Neural crest cell (in vitro differentiated cells): ENCODE results near the gene PCNX2. TPM values are rescaled to one million over a fixed set of nuclear protein-coding genes. Genes with fewer than 3 reads are reported as not detected.
A peak's percentile ranks its signal among the peaks of the same experiment; 100 is the strongest.

Experiments
- DNase-seq: peaks from one replicate; pipeline ENCODE4 v3.0.0; 2021; ENCODE audit warnings: low read depth, mixed read lengths, low spot score
- H3K27ac Mint-ChIP-seq: one replicate; pipeline ENCODE4 v1.8.0; 2021; ENCODE audit warnings: mild to moderate bottlenecking, mixed read lengths; ENCODE audit not compliant: unreplicated experiment
- H3K27me3 Mint-ChIP-seq: 2 replicates; pipeline ENCODE4 v1.8.0; 2021; ENCODE audit warnings: low read depth, mild to moderate bottlenecking, mixed read lengths
- H3K36me3 Mint-ChIP-seq: 2 replicates; pipeline ENCODE4 v1.8.0; 2021; ENCODE audit warnings: low read depth, mild to moderate bottlenecking, mixed read lengths
- H3K4me1 Mint-ChIP-seq: 2 replicates; pipeline ENCODE4 v1.8.0; 2021; ENCODE audit warnings: mixed read lengths
- H3K4me3 Mint-ChIP-seq: one replicate; pipeline ENCODE4 v1.8.0; 2021; ENCODE audit warnings: mild to moderate bottlenecking, mixed read lengths
- H3K9me3 Mint-ChIP-seq: 2 replicates; pipeline ENCODE4 v1.8.0; 2021; ENCODE audit warnings: mixed read lengths
- total RNA-seq: library from RNA; stranded (reverse); gene quantifications from 2 replicates; pipeline ENCODE4 v1.2.1, GENCODE V29; 2021
- TF ChIP-seq, protein P1 (sequence below): fragments of 200-600 bp; sonication (generic); conservative IDR thresholded peaks from 2 replicates; pipeline ENCODE4 v1.5.0; 2021; ENCODE audit warnings: antibody characterized with exemption, mild to moderate bottlenecking

PCNX2 gene
- total RNA-seq, 1 donor from 2014 or later = 13.6 TPM

DNA sequence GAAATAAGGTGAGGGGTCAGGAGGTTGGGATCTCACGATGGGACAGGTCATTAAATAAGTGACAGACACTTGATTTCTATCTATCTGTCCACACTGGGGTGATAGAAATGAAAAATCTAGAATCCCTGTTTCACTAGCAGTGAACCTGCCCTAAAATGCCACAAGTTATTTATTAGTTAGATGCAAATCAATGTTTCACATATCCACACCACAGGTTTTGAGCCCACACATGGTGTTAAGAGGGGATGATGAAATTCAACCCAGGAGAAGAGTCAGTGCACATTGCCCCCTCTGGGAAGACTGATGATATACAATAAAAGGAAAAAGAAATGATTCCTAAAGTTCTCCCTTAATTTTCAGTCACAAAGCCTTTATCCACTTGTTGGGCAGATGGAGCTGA, 355.3 kb downstream of the PCNX2 start:
- H3K4me1 Mint-ChIP-seq = peaks cover 15% of the 10 kb centered on the region
- peaks cover 2% of the 10 kb centered on the region for H3K9me3 Mint-ChIP-seq
- no peak overlapping the region for H3K27ac Mint-ChIP-seq
- DNase-seq = no peak
- H3K36me3 Mint-ChIP-seq = peaks cover 2% of the 10 kb centered on the region
- TF ChIP-seq, protein P1, sequence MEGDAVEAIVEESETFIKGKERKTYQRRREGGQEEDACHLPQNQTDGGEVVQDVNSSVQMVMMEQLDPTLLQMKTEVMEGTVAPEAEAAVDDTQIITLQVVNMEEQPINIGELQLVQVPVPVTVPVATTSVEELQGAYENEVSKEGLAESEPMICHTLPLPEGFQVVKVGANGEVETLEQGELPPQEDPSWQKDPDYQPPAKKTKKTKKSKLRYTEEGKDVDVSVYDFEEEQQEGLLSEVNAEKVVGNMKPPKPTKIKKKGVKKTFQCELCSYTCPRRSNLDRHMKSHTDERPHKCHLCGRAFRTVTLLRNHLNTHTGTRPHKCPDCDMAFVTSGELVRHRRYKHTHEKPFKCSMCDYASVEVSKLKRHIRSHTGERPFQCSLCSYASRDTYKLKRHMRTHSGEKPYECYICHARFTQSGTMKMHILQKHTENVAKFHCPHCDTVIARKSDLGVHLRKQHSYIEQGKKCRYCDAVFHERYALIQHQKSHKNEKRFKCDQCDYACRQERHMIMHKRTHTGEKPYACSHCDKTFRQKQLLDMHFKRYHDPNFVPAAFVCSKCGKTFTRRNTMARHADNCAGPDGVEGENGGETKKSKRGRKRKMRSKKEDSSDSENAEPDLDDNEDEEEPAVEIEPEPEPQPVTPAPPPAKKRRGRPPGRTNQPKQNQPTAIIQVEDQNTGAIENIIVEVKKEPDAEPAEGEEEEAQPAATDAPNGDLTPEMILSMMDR = no peak
- H3K27me3 Mint-ChIP-seq = no peaks in the 10 kb centered on the region
- no peak overlapping the region for H3K4me3 Mint-ChIP-seq

DNA sequence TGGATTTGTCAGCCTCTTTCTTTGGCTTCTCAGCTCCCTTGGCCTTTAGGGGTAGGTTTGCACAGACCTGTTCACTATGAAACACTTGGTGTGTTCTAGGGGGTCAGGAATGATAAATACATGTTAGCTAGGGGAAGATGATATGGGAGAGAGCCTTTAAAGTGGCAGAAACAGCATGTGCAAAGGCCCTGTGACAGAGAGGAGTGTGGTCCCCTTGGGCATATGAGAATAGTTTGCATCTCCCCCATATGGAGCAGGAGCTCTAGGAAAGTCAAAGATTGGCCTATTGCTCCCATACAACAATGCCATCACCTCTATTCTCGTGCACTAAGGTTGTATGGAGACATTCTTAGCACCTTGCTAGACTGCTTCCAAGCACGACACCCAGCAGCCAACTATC, 355.8 kb downstream of the PCNX2 start:
- H3K27ac Mint-ChIP-seq = no peak overlapping the region
- no peak overlapping the region for H3K4me3 Mint-ChIP-seq
- peaks cover 2% of the 10 kb centered on the region for H3K36me3 Mint-ChIP-seq
- H3K4me1 Mint-ChIP-seq = peaks cover 15% of the 10 kb centered on the region
- TF ChIP-seq, protein P1 = no peak
- H3K27me3 Mint-ChIP-seq = no peaks in the 10 kb centered on the region
- no peak for DNase-seq
- H3K9me3 Mint-ChIP-seq = peaks cover 2% of the 10 kb centered on the region

DNA sequence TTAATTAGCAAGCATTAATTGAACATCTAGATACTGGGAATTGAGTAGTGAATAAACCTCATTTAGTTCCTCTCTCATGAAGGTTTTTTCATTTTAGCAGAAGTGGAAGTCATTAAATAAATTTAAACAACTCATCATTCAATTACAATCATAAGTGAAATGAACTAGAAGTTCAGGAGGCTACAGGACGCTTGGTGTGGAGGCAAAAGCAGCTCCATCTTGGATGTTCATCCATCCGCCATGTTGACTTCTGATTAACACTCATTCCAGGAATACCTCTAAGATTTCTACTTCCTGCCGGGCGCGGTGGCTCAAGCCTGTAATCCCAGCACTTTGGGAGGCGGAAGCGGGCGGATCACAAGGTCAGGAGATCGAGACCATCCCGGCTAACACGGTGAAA, 356.6 kb downstream of the PCNX2 start:
- TF ChIP-seq, protein P1 = no peak
- H3K9me3 Mint-ChIP-seq = peaks cover 2% of the 10 kb centered on the region
- no peak overlapping the region for H3K27ac Mint-ChIP-seq
- DNase-seq = no peak
- no peaks in the 10 kb centered on the region for H3K27me3 Mint-ChIP-seq
- H3K36me3 Mint-ChIP-seq = peaks cover 2% of the 10 kb centered on the region
- H3K4me1 Mint-ChIP-seq = peaks cover 15% of the 10 kb centered on the region
- no peak overlapping the region for H3K4me3 Mint-ChIP-seq

DNA sequence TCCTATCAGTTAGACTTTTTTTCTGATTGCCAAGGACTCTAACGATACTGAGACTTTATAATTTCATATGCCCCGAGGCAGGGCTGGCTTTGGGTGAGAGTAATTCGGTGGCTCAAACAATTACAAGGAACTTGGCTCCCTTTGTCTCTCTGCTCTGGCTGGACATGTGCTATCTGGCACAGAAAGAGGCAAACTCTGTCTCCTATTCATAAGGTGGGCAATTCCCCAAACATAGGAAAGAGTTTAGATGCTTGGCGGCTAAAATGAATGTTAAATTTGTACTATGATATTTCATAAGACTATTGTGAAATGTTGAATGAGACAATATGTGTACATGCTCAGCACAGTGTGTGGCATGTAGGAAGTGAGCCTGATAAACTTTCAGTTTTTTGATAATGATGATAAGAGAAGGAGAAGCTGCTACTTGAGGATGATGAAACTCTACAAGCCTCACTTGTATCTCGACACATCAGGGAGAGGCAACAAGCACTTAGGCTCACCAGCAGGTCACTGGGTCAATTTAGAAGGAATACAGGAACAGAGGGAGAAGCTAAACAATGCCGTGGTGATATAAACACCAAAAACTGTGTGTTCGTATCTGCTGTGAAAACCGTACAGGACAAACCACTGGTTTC, 357.7 kb downstream of the PCNX2 start:
- TF ChIP-seq, protein P1 = no peak
- Mint-ChIP-seq H3K4me3 (no peak overlapping the region), H3K9me3 (peaks cover 2% of the 10 kb centered on the region), H3K27ac (no peak overlapping the region), H3K27me3 (no peaks in the 10 kb centered on the region), H3K36me3 (peaks cover 2% of the 10 kb centered on the region), H3K4me1 (peaks cover 13% of the 10 kb centered on the region)
- DNase-seq = no peak

DNA sequence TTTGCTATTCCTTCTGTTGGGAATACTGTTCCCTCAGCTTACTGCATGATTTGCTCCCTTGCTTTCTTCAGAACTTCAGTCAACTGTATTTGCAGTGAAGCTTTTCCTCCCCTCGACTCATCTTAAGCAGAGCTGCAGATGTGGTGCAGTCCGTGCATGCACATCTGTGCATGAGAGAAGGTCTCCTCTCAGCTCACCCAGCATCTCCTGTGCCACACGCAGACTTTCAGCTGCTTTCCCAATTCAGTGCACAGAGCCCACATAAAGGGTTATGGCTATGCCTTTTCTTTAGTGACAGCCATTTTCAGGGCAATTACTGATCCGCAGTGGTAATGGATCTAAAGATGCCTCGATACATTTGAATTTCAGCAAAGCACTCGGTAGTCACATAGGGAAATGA, 358.6 kb downstream of the PCNX2 start:
- Mint-ChIP-seq H3K27ac (peak overlapping the region; percentile 29), H3K27me3 (no peaks in the 10 kb centered on the region), H3K9me3 (peaks cover 2% of the 10 kb centered on the region), H3K4me1 (peaks cover 10% of the 10 kb centered on the region), H3K4me3 (no peak overlapping the region), H3K36me3 (peaks cover 2% of the 10 kb centered on the region)
- TF ChIP-seq, protein P1 = no peak
- no peak for DNase-seq

Other genes with a start within 250 kb of the PCNX2 start
- 0.51 and 0.86 TPM in 2 replicates for gene MAP3K21, start 32.0 kb upstream of the PCNX2 start, total RNA-seq